H1 (cell line): Measurements from ENCODE around the gene SOBP. TPM values are rescaled to one million over a fixed set of nuclear protein-coding genes. Genes with fewer than 3 reads are reported as not detected.

ENCODE experiments used
- CTCF ChIA-PET: fragments of 300-600 bp; sonication (Branson Sonifier 250); formaldehyde crosslinking; loops from one replicate; lab custom pipeline; 2021; ENCODE audit not compliant: partially characterized antibody; lab: Charles Lee
- POLR2A ChIA-PET: fragments of 300-600 bp; sonication (Branson Sonifier 250); formaldehyde crosslinking; loops from one replicate; lab custom pipeline; 2021; ENCODE audit warnings: inconsistent platforms; ENCODE audit not compliant: partially characterized antibody; lab: Charles Lee
- DNase-seq, 2 experiments: peaks; one replicate each; pipeline versions ENCODE4 v3.0.0 to v3.0.0-alpha.2; 2010 to 2022; ENCODE audit warnings: low spot score in 2 of 2, low read depth in 1 of 2, mixed read lengths in 1 of 2
- FAIRE-seq: peaks from 2 replicates; lab custom pipeline; 2011; peaks lifted over from hg19 to GRCh38; lab: Jason Lieb, UNC
- H2AFZ ChIP-seq: 2 replicates; pipeline ENCODE4 v1.8.1; 2012; ENCODE audit warnings: low read length, inconsistent platforms
- H2AK5ac ChIP-seq: 2 replicates; pipeline ENCODE4 v1.6.1; 2013; ENCODE audit warnings: low read depth, low read length
- H2BK120ac ChIP-seq: replicated peaks from 2 replicates; pipeline ENCODE3; 2013; ENCODE audit warnings: low read depth, low read length, inconsistent platforms
- H2BK12ac ChIP-seq: 2 replicates; pipeline ENCODE4 v1.6.1; 2013; ENCODE audit warnings: low read depth, low read length
- H2BK15ac ChIP-seq: 2 replicates; pipeline ENCODE4 v1.6.1; 2013; ENCODE audit warnings: low read length
- H2BK20ac ChIP-seq: 2 replicates; pipeline ENCODE4 v1.6.1; 2013; ENCODE audit warnings: low read length
- H2BK5ac ChIP-seq: 2 replicates; pipeline ENCODE4 v1.6.1; 2013; ENCODE audit warnings: low read depth, low read length
- H3K14ac ChIP-seq: 2 replicates; pipeline ENCODE4 v1.6.1; 2013; ENCODE audit warnings: inconsistent platforms; ENCODE audit not compliant: insufficient read length
- H3K18ac ChIP-seq: 2 replicates; pipeline ENCODE4 v1.6.1; 2013; ENCODE audit warnings: low read length; ENCODE audit errors: extremely low read depth
- H3K23ac ChIP-seq: 2 replicates; pipeline ENCODE4 v1.6.1; 2013; ENCODE audit warnings: inconsistent platforms; ENCODE audit not compliant: insufficient read length
- H3K23me2 ChIP-seq: 2 replicates; pipeline ENCODE4 v1.6.1; 2013; ENCODE audit warnings: low read depth, low read length
- H3K27ac ChIP-seq: 2 replicates; pipeline ENCODE4 v1.6.1; 2011; ENCODE audit warnings: low read depth, low read length, inconsistent platforms
- H3K27me3 ChIP-seq, 4 experiments: replicated peaks in 1 of 4; 1 replicate in 1 of 4; 2 replicates in 3 of 4; pipeline versions ENCODE4 v1.6.1 to v1.8.1; 2011 to 2013; ENCODE audit warnings: low read length in 3 of 4, mild to moderate bottlenecking in 3 of 4, inconsistent platforms in 2 of 4, mixed read lengths in 2 of 4, moderate library complexity in 1 of 4; ENCODE audit not compliant: control insufficient read depth in 3 of 4, insufficient read depth in 3 of 4; ENCODE audit errors: extremely low read depth in 1 of 4
- H3K36me3 ChIP-seq, 4 experiments: 2 replicates each; pipeline versions ENCODE4 v1.6.1 to v1.8.1; 2011 to 2013; ENCODE audit warnings: mild to moderate bottlenecking in 4 of 4, low read length in 3 of 4, moderate library complexity in 2 of 4, control low read depth in 1 of 4, inconsistent platforms in 1 of 4; ENCODE audit not compliant: insufficient read depth in 4 of 4, control insufficient read depth in 2 of 4
- H3K4ac ChIP-seq: replicated peaks from 2 replicates; pipeline ENCODE3; 2013; ENCODE audit warnings: low read length, low read depth, mixed read lengths, inconsistent platforms; ENCODE audit not compliant: insufficient read length
- H3K4me1 ChIP-seq, 4 experiments: replicated peaks in 1 of 4; 1 replicate in 1 of 4; 2 replicates in 3 of 4; pipeline versions ENCODE4 v1.6.1 to v1.8.1; 2011 to 2013; ENCODE audit warnings: low read length in 3 of 4, inconsistent platforms in 2 of 4, mixed read lengths in 1 of 4; ENCODE audit not compliant: insufficient read depth in 4 of 4, control insufficient read depth in 3 of 4
- H3K4me2 ChIP-seq, 2 experiments: 2 replicates each; pipeline versions ENCODE4 v1.6.1 to v1.8.1; 2011 to 2013; ENCODE audit warnings: low read depth in 2 of 2, low read length in 2 of 2, control low read depth in 1 of 2, inconsistent platforms in 1 of 2, mild to moderate bottlenecking in 1 of 2; ENCODE audit not compliant: insufficient read depth in 1 of 2
- H3K4me3 ChIP-seq, 4 experiments: fragments of 200-600, 300-600 bp in 1 of 4; sonication (generic), shearing (Covaris generic), sonication (Bioruptor Twin) in 1 of 4; 2 replicates each; pipeline versions ENCODE4 v1.5.1 to v1.8.1; 2011 to 2016; ENCODE audit warnings: low read length in 4 of 4, low read depth in 3 of 4, control low read depth in 2 of 4, inconsistent platforms in 2 of 4, mild to moderate bottlenecking in 2 of 4, mixed read lengths in 1 of 4, moderate library complexity in 1 of 4; ENCODE audit not compliant: insufficient read depth in 2 of 4; ENCODE audit errors: extremely low read depth in 1 of 4
- H3K56ac ChIP-seq: replicated peaks from 2 replicates; pipeline ENCODE3; 2013; ENCODE audit warnings: low read depth, mild to moderate bottlenecking, mixed read lengths, low read length, inconsistent platforms; ENCODE audit not compliant: insufficient read length
- H3K79me1 ChIP-seq: 2 replicates; pipeline ENCODE4 v1.6.1; 2013; ENCODE audit warnings: low read depth, low read length, control low read depth
- H3K79me2 ChIP-seq, 2 experiments: 2 replicates each; pipeline versions ENCODE4 v1.6.1 to v1.8.1; 2012 to 2013; ENCODE audit warnings: low read length in 2 of 2, mild to moderate bottlenecking in 2 of 2, inconsistent platforms in 1 of 2; ENCODE audit not compliant: insufficient read depth in 2 of 2, control insufficient read depth in 1 of 2
- H3K9ac ChIP-seq, 4 experiments: replicated peaks in 1 of 4; 1 replicate in 1 of 4; 2 replicates in 3 of 4; pipeline versions ENCODE4 v1.6.1 to v1.8.1; 2011 to 2013; ENCODE audit warnings: low read depth in 3 of 4, low read length in 3 of 4, control low read depth in 2 of 4, mild to moderate bottlenecking in 2 of 4, moderate library complexity in 2 of 4, inconsistent platforms in 1 of 4; ENCODE audit errors: extremely low read depth in 1 of 4
- H3K9me3 ChIP-seq, 2 experiments: 2 replicates each; pipeline versions ENCODE4 v1.6.1 to v1.8.1; 2012 to 2013; ENCODE audit warnings: mild to moderate bottlenecking in 2 of 2, moderate library complexity in 2 of 2, control low read depth in 1 of 2, inconsistent platforms in 1 of 2, low read depth in 1 of 2, low read length in 1 of 2, mixed read lengths in 1 of 2; ENCODE audit not compliant: insufficient read depth in 2 of 2
- H4K20me1 ChIP-seq, 2 experiments: replicated peaks in 1 of 2; 2 replicates each; pipeline versions ENCODE3 to v1.8.1; 2011 to 2013; ENCODE audit warnings: inconsistent platforms in 2 of 2, low read length in 2 of 2, mild to moderate bottlenecking in 1 of 2; ENCODE audit not compliant: insufficient read depth in 2 of 2, control insufficient read depth in 1 of 2
- H4K5ac ChIP-seq: 2 replicates; pipeline ENCODE4 v1.6.1; 2013; ENCODE audit warnings: low read length, low read depth, mixed read lengths, inconsistent platforms; ENCODE audit not compliant: insufficient read length
- H4K8ac ChIP-seq: 2 replicates; pipeline ENCODE4 v1.8.0; 2013; ENCODE audit warnings: mild to moderate bottlenecking, moderate library complexity, low read length, inconsistent platforms; ENCODE audit not compliant: insufficient read depth; ENCODE audit errors: extremely low read depth
- H4K91ac ChIP-seq: replicated peaks from 2 replicates; pipeline ENCODE3; 2013; ENCODE audit warnings: low read length, mixed read lengths, inconsistent platforms; ENCODE audit not compliant: insufficient read length
- ASH2L ChIP-seq: fragments of 200-600, 300-600 bp; sonication (generic); IDR thresholded peaks from one replicate; pipeline ENCODE4 v1.7.1; 2017; ENCODE audit warnings: low read length
- ATF3 ChIP-seq: IDR thresholded peaks from 2 replicates; pipeline ENCODE4 v1.6.1; 2011; ENCODE audit warnings: low read depth, mild to moderate bottlenecking, low read length; ENCODE audit not compliant: insufficient read depth
- BACH1 ChIP-seq: IDR thresholded peaks from 2 replicates; pipeline ENCODE4 v1.6.1; 2012; ENCODE audit warnings: low read length, improper control_type of control experiment
- BRCA1 ChIP-seq: IDR thresholded peaks from 2 replicates; pipeline ENCODE4 v1.6.1; 2012; ENCODE audit warnings: low read depth, low read length, improper control_type of control experiment
- E2F6 ChIP-seq: IDR thresholded peaks from 2 replicates; pipeline ENCODE4 v1.6.1; 2012; ENCODE audit warnings: inconsistent platforms
- KDM1A ChIP-seq: fragments of 200-600, 300-600 bp; sonication (generic); IDR thresholded peaks from 2 replicates; pipeline ENCODE4 v1.7.1; 2016; ENCODE audit warnings: mild to moderate bottlenecking, low read length, borderline replicate concordance
- KDM5A ChIP-seq: fragments of 200-600 bp; IDR thresholded peaks from 2 replicates; pipeline ENCODE4 v1.7.1; 2012; ENCODE audit warnings: mild to moderate bottlenecking, low read length, inconsistent platforms, mixed read lengths
- MAX ChIP-seq: IDR thresholded peaks from 2 replicates; pipeline ENCODE4 v1.6.1; 2012; ENCODE audit warnings: inconsistent platforms
- NANOG ChIP-seq: IDR thresholded peaks from 2 replicates; pipeline ENCODE4 v1.6.1; 2011; ENCODE audit warnings: low read length, low read depth, mild to moderate bottlenecking, inconsistent platforms; ENCODE audit not compliant: insufficient read depth, poor library complexity, severe bottlenecking
- RFX5 ChIP-seq: IDR thresholded peaks from 2 replicates; pipeline ENCODE4 v1.6.1; 2011; ENCODE audit warnings: low read depth, low read length, improper control_type of control experiment, borderline replicate concordance
- SRF ChIP-seq: IDR thresholded peaks from 2 replicates; pipeline ENCODE4 v1.6.1; 2011; ENCODE audit warnings: mild to moderate bottlenecking, low read depth, low read length, moderate library complexity
- TAF1 ChIP-seq: IDR thresholded peaks from 2 replicates; pipeline ENCODE4 v1.6.1; 2011; ENCODE audit warnings: mild to moderate bottlenecking, low read depth, low read length
- TEAD4 ChIP-seq: IDR thresholded peaks from 2 replicates; pipeline ENCODE4 v1.6.1; 2012; ENCODE audit warnings: low read depth, low read length, inconsistent platforms, mixed read lengths
- YY1 ChIP-seq: IDR thresholded peaks from 2 replicates; pipeline ENCODE4 v1.6.1; 2011; ENCODE audit warnings: low read depth, mild to moderate bottlenecking, low read length
- WGBS, 2 experiments: shearing (Covaris generic) in 1 of 2; methylation state at CpG; one replicate each; pipeline versions ENCODE4 v1.1.6 to v1.1.7; 2013 to 2015; ENCODE audit warnings: low lambda C conversion rate in 2 of 2, mixed read lengths in 2 of 2, inconsistent platforms in 1 of 2, low coverage in 1 of 2, missing lambda C conversion rate in 1 of 2; ENCODE audit not compliant: insufficient replicate concordance in 2 of 2, insufficient coverage in 1 of 2, insufficient read length in 1 of 2; ENCODE audit errors: extremely low coverage in 1 of 2, missing lambda C conversion rate in 1 of 2; 5-methylcytosine and 5-hydroxymethylcytosine counted together
- polyA plus RNA-seq, 7 experiments: library from polyadenylated mRNA; depleted of rRNA in 3 of 7; stranded (reverse) in 5 of 7; unstranded in 2 of 7; fragments of >200 nt in 5 of 7; fragments of 200-250 nt in 2 of 7; gene quantifications; 1 replicate in 5 of 7; 2 replicates in 1 of 7; 4 replicates in 1 of 7; pipeline versions ENCODE4 v1.2.1 to v1.2.3, GENCODE V29; 2011 to 2013; ENCODE audit warnings: missing spikeins in 2 of 7, mixed read lengths in 2 of 7
- total RNA-seq: library from RNA; stranded (reverse); fragmentation: NEBNext Ultra II Directional; extraction: Animal tissue kit (Norgen Biotek cat#: 25700); gene quantifications from 2 replicates; pipeline ENCODE4 v1.2.1, GENCODE V29; 2021

Gene SOBP
- total and polyA plus RNA-seq, 2 of the 8 experiments (the other 6 are each of a cell fraction or from before 2014, with no cell fraction given), result 0.45 to 6.2 TPM

- Histone ChIP-seq H3K36me3 (no peaks in the 10 kb centered on the region), H3K14ac (no peak overlapping the region), H2BK5ac (no peak overlapping the region), H3K56ac (no peak overlapping the region), H4K91ac (no peak overlapping the region), H3K9me3 (no peaks in the 10 kb centered on the region), H2AFZ (no peak overlapping the region), H3K4me1 (no peaks in the 10 kb centered on the region), H3K27me3 (no peaks in the 10 kb centered on the region; a peak in 1 of 7 replicates), H2BK12ac (no peak overlapping the region), H3K4ac (no peak overlapping the region), H3K4me2 (no peak overlapping the region), H3K18ac (no peak overlapping the region), H3K23ac (no peak overlapping the region), H3K23me2 (no peaks in the 10 kb centered on the region), H3K79me1 (no peaks in the 10 kb centered on the region), H4K20me1 (no peaks in the 10 kb centered on the region), H2BK120ac (no peak overlapping the region), H4K8ac (no peak overlapping the region), H3K79me2 (no peaks in the 10 kb centered on the region), H3K9ac (no peak overlapping the region), H3K27ac (no peak overlapping the region), H3K4me3 (no peak overlapping the region), H2AK5ac (no peak overlapping the region), H2BK15ac (no peak overlapping the region), H2BK20ac (no peak overlapping the region), H4K5ac (no peak overlapping the region)
- DNase-seq (no peak), FAIRE-seq (no peak)
- ChIA-PET CTCF (interaction anchor here (0.9 to 2.7 kb wide), 3 partner anchors 9 to 42 kb away, joined by 3 to 14 read pairs (median 7); no protein-coding TSS in a partner anchor), POLR2A (no interaction called here)
- WGBS, 2 experiments, result no CpG with 5 or more reads among the region's 1 CpG
- TF ChIP-seq TEAD4 (no peak), KDM1A (no peak), KDM5A (no peak), MAX (no peak), YY1 (no peak), RFX5 (no peak), ASH2L (no peak), E2F6 (no peak), TAF1 (no peak), SRF (no peak), ATF3 (no peak), BACH1 (no peak), NANOG (no peak), BRCA1 (no peak)
These were observed 159.1 kb downstream of the SOBP start for GRCh38 chr6:107648983-107649382.
